GM21786 (cell line): ENCODE data around the gene TRRAP.
"Not testable (repeated sequence)": the region's sequence is repeated elsewhere in the genome, so short reads cannot be mapped to it uniquely, and the experiment has no call there.

ENCODE experiments used
- ATAC-seq: cut with Tn5 transposase; IDR thresholded peaks from one replicate; pipeline ENCODE4 v1.9.1; 2021; ENCODE audit not compliant: unreplicated experiment

TRRAP gene

DNA sequence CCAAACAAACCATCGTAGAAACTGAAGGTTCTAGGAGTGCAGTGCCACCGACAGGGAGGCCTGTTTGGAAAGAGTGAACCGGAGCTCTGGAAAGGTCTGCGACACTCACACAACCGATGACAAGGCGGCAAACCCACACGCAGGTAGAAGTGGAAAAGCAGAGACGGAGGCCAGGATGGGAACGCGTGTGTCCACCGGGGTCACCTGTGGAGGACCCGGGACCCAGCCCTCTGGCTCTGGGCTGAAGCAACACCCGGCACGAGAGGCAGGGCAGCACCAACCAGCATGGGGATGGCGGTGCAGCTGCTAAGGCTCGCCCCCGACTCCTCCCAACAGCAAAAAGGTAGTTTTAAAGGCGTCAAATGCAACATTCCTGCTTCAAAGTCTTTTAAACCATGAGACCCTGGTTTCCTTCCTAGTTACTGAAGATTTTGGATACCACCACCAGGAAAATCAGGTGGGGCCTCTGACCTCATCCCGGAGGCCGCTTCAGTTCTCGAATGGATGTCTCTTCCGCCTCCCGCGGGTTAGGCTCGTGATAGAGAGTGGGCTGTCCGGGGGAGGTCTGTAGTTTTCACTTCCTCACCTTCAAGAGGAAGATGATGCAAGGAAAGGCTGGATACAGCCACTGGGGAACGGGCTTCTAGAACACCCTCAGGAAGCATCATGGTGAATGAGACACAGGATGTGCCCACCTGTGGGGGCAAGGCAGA is 150.1 kb downstream of the TRRAP start:
- no peak for ATAC-seq

DNA sequence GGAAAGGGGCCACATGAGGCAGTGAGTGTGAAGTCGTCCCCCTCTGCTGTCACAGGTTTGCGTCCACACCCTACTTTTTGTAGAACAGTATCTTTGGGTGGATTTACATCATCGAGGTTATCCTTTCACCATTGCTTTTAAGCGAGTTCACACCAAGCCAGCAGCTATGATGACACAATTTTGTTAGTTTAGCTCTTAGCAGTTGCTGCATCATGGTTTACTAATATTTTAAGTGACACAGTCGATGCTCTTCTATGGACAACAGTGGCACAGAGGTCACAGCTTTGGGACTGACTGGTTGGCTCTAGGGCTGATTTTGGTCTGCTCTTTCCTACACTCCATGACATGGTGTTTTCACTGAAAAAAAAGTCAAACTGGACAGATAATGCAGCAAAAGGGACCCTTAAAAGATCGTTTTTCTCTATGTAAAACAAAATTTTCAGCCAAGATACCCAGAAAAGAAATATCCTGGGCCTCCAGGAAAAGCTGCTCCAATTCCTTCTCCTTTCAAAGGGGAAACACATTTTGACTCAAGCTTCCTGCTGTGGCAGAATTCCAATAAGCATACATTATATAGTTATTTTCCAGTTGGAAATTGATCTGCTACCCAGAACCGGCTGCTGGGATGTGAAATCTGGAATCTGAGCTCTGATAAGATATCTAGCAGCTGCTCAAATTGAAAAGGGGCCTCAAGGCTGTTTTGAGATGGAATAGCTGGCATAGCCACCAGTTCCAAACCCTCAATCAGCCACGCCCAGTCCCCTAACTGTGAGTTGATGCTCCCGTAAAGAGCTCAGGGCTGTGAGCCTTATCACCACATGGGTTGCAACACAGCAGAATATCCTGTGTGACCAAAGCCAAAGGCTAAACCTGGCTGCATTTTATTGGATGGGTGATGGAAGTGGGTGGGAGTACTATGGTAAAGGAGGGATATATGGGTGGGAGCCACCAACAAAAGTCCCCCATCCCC is 151.4 kb downstream of the TRRAP start:
- no peak for ATAC-seq

DNA sequence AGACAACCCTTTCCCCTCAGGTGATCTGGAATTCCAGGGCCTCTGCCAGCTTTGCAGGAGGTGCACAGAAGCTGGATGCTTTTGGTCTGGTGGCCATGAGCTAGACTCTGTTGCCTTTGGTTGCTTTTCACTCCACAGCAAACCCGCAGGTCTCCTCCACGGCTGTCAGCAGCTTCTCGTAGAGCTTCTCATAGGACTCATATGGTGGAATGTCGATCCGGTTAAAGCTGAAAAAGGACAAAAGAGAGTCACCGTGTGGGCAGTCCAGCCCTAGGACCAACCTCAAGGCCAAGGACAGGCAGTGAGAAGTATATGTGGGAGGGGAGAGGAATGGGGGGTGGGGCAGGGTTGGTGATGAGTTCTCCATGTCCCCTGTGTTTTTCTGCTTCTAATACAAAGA is 152.1 kb downstream of the TRRAP start:
- no peak for ATAC-seq

DNA sequence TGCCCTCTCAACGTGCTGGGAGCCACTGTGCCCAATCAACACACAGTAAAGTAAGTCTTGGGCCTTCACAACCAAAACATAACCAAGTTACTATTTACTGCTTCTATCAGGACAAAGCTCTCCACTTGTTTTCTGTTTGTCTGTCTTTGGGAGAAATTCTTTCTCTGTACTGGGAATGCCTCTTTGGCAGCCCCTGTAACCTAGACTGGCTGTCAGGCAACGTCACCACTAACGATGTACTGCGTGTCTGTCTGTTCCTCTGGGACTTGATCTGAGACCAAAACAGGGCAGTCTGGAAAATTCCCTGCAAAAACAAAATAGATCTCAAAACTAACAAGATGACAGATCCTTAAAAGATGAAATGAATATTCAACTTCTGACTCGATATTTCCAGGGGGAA is 152.6 kb downstream of the TRRAP start:
- no peak for ATAC-seq

DNA sequence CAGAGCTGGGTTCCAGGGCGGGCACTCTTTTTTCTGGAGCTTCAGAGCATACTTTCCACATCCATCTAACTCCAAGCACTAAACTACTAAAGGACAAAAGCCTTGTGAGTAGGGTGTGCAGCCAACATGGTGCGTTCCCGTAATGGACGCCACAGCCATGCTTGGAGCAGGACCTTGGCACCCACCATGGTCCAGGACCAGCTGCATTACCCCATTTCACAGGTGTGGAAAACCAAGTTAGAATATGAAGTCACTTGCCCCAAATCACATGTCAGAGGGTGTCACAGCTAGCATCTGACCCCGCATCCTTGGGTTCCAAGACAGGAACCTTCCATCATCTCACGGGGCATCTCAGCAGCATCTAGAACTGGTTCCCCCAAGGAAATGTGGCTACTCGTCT is 153.2 kb downstream of the TRRAP start:
- ATAC-seq: no peak

DNA sequence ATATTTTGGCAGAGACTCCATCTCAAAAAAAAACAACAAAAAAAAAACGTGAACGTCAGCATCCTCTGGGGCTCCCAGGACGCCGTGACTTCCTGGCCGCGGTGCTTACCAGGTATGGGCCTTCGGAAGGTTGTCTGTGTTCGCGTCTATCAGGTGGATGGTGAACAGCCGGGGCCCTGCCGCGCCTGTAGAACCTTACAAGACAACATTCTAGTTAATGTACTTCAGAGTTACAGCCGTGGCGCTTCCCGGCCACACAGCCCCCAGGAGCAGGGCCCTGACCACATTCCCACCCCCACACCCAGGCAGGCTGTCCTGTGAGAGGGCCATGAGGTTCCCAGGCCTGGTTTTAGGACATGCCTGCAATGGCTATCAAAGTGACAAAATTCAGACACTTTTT is 154.6 kb downstream of the TRRAP start:
- ATAC-seq: no peak

DNA sequence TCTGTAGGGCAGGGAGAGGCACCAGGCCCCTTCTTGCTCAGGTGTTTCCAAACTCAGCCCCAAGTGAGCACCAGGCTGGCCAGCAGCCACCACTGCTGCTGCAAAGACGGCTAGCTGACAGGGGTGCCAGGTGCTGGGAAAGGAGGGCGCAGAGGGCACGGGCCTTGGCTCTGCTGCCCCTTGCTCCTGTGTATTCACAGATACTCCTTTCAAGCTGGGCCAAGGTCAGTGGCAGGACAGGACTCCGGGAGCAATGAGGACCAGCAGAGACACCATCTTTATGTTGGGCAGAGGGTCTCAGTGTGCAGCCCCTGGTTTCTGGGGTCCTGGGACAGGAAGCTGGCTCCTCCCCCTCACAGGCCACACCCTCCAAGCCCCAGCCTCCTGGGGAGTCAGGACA is 155.4 kb downstream of the TRRAP start:
- ATAC-seq: no peak

DNA sequence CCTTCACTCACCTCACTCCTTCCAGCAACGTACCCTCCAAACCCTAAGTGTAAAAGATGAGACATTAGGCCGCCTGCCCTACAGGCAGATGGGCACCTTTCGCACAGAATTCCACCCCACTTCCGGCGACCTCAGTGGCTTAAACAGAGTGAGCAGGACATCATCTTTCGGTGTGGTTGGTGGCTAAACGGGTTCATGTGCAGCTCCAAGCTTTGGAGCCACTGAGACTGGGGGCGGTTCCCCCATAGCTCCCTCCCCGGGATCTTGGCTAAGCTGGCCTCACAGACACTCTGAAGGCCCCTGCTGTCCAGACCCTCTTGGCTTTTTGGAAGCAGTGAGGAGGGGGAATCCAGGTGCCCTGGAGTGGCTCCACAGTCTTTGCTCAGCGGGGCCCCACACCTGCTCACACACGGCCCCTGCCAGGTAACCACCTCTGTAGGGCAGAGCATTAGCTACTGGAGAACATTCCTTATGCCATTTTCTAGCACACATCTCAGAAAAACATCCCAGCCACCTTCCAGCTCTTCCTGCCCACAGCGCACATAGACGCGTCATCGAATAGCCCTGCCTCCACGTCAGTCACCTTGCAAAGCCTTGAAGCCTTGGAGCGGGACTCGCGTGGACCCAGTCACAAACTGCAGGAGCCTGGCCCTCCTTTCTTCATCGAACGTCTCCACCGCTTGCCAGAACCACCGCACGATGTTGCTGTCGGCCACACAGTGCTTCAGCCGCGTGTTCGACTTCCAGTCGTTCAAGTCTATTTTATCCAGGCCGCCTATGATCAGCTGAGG is 156.8 kb downstream of the TRRAP start:
- ATAC-seq: no peak

DNA sequence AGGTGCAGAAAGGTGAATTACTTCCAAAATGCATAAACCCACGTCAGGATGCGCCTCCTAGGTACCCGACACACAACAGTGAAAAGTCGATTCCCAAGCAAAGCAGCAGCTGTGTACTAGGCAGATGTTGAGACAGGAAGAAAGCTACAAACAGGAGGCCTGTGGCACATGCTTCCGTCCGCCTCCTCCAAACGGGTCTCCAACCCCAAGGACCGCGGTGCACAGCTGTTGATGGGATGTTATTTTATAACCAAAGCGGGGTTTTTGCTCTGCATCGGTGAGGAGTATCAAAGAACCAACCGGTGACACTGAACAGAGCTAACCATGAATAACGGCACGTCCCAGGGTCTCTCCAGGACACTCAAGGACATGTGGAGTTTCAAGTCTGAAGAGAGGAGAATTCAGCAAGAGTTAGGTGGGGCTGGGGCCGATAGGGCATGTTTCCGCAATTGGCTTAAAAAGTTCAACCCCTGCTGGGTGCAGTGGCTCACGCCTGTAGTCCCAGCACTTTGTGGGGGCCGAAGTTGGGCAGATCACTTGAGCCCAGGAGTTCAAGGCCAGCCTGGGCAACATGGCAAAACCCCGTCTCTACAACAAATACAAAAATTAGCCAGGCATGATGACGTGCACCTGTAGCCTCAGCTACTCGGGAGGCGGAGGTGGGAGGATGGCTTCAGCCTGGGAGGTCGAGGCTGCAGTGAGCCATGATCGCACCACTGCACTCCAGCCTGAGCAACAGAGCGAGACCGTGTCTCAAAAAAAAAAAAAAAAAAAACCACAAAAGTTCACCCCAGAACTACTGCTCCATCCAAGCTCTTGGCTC is 157.6 kb downstream of the TRRAP start:
- no peak for ATAC-seq

DNA sequence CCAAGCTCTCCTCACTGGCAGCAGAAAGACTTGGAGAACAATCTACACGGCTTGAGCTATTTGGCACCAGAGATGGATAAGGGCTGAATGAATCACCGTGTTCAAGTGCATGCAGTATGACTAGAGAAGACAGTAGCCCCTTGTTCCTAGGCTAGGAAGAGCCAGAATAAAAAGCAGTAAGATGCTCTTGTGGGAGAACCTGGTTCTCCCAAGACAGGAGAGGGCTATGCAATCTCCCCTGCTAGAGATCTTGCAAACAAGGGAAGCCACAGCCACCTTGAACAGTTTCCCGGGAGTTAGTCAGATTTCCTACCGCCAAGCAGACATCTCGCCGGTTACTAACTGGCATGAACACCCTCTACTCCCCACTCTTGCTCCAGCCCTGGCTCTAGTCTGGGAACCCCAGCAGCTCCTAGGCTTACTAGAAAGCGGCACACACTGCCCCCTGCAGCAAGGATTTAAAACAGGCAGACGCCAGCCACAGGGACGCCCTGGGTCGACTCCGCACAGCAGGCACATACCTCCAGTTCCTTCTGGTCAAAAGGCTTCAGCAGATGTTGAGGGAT is 158.3 kb downstream of the TRRAP start:
- no peak for ATAC-seq

DNA sequence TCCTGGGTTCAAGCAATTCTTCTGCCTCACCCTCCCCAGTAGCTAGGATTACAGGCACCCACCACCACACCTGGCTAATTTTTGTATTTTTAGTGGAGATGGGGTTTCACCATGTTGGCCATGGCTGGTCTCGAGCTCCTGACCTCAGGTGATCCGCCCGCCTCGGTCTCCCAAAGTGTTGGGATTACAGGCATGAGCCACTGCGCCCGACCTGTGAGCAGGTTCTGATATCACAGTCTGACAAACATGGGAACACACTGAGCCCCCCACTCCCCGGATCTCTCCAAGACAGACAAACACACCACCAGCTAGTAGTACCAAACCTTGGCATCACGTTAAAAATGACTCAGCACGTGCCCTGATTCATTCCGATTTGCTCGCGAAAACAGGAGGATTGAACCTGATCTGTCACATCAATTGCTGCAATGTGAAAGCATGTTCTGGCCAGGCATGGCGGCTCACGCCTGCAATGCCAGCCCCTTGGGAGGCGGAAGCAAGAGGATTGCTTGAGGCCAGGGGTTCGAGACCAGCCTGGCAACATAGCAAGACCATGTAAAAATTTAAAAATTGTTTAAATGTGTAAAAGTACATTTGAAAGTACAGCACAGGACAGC is 159.1 kb downstream of the TRRAP start:
- no peak for ATAC-seq

DNA sequence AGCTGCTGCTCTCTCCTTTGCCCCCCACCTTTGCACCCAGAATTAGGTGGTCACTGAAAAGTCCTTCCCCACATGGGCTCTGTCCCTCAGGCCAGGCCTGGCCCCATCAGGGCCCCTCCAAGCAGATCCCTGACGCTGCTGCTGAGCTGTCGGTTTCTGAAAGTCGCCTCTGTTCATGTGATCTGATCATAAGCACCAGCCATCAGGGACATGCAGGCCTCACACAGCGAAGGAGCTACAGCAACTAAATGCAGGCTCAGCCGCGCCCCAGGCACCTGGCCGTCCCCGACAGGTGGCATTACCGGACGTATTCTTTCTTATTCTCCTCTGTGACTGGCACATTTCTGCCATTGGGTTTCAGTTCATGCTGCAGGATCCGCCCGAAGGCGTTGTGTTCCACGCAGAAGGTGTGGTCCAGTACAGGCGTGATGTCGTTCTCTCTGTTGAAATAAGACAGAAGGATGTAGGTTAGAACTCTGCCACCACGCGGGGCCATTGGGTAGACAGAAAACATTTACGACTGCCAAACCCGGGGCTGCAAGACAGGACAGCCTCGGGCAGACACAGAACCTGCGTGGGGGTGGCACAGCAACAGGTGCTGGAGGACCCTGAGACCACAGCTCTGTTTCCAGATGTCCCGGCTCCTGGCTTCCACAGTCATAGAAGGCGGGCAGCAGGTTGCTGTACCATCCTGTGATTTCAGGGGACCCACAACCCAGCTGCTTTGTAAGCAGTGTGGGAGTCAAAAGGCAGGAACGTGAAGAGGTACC is 159.9 kb downstream of the TRRAP start:
- ATAC-seq: no peak

DNA sequence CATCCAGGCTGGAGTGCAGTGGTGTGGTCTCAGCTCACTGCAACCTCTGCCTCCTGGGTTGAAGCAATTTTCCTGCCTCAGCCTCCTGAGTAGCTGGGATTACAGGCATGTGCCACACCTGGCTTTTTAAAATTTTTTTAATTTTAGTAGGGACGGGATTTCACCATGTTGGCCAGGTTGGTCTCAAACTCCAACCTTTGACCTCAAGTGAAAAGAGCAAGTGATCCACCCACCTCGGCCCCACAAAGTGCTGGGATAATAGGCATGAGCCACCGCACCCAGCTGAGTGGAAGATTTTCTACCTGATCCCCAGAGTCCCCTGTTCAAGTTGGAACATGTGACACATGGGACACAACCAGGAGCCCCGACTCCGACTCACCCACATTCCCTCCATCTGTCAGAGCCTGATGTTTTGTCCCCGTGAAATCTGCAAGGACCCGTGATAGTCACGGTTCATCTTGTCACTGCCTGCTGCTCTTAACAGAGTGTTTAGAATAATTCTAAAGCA is 161.1 kb downstream of the TRRAP start:
- no peak for ATAC-seq

DNA sequence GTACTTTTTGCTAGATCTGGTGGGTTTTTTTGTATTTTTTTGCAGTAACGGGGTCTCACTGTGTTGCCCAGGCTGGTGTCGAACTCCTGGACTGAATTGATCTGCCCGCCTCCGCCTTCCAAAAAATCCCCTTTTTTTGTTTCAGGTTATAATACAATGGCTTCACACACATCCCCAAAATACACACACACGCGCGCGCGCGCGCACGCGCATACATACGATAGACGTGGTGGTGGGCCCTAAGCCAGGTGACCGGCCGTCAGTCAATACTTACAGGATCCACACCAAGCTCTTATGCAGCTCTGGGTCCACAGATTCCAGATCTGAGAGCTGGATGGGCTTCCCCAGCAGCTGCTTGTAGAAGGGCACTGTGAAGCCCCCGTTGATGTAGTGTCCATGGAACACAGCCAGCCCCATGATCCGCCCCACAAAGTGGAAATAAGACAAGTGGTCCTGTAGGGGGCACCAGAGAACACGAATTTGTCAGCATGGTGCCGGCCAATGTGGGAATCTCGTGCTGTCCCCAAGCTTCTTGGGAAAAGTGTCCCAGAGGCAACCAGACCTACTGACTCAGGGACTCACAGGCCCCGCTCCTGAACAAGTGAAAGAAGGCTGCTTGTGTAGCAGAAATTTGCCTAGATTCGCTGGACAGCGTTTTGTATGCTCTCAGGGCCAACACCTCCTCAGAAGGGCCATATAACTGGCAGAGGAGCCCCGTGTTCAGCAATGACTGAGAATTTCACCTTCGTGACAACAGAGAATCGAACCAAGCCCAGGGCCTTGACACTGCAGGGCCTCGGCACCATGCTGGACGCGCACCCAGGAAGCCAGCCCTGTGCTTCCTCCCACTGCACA is 162.0 kb downstream of the TRRAP start:
- no peak for ATAC-seq

DNA sequence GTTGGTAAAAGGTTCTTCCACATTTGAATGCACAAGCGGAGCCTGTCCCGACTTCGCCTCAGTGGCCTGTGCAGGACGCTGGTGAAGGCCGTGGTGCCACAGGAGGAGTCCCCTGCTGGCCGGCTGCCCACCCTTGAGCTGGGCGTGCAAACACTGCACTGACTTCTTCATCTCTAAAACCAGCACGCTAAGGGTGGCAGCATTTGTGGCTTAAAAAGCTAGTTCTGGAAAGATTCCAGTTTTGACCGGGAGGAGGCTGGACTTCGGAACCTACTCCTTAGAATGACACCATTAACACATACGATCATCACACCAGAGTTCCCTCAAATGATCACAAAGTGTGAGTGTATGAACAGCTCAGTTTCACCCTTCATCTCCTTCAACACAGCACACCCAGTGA is 163.2 kb downstream of the TRRAP start:
- ATAC-seq: no peak

DNA sequence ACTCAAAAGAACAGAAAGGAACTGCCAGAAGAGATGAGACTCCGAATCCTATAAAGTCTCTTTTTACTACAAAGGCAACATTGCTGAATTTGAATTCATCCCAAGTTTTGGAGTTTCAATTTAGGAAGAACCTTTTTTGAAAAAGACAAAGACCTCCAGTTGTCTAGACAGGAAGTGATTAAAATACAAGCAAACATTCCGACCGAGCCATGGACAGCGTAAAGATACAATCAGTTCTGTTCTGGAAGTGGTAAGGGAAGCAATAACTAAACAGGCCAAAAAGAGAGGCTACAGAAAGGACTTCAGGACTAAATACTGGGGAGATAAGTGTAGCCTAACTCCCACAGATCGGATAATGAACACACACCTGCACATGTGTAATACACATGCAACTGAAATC is 164.6 kb downstream of the TRRAP start:
- no peak for ATAC-seq

DNA sequence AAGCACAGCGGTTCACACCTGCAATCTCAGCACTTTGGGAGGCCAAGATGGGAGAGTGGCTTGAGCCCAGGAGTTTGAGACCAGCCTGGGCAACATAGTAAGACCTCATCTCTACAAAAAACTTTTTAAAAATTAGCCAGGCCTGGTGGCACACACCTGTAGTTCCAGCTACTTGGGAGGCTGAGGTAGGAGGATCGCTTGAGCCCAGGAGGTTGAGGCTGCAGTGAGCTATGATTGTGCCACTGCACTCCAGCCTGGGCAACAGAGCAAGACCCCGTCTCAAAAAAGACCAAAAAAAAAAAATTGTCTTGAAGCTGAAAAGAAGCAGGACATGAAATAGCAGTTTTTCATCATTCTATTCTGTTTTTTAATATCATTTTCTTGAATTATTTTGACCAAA is 166.5 kb downstream of the TRRAP start:
- ATAC-seq: not testable (repeated sequence)

DNA sequence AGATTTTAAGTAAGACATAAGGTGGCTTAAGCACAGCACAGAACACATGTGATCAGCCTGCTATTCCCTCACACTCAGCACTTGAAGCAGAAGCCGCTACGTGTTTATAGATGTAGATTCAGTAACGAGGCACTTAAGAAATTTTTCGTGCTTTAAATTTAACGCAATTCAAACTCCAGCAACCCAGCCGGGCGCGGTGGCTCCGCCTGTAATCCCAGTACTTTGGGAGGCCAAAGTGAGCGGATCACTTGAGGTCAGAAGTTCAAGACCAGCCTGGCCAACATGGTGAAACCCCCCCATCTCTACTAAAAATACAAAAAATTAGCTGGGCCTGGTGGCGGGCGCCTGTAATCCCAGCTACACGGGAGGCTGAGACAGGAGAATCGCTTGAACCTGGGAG is 167.9 kb downstream of the TRRAP start:
- ATAC-seq: not testable (repeated sequence)
